A549 (cell line): Measurements from ENCODE around the gene ANO4.

Source experiments
- JUN ChIP-seq, 2 experiments: fragments of >200 bp; sonication (Bioruptor Twin); formaldehyde crosslinking; IDR thresholded peaks; 2 replicates in 1 of 2; 3 replicates in 1 of 2; pipeline ENCODE4 v1.6.1; 2016 to 2017
- RAD21 ChIP-seq, 2 experiments: fragments of >200 bp in 1 of 2; sonication (Bioruptor Twin) in 1 of 2; formaldehyde crosslinking in 1 of 2; IDR thresholded peaks in 1 of 2; conservative IDR thresholded peaks in 1 of 2; 2 replicates in 1 of 2; 3 replicates in 1 of 2; pipeline ENCODE4 v1.6.1; 2012 to 2018; ENCODE audit warnings: inconsistent platforms in 1 of 2
- TF ChIP-seq, protein P1 (sequence below): fragments of >200 bp; sonication (Bioruptor Twin); formaldehyde crosslinking; IDR thresholded peaks from 3 replicates; pipeline ENCODE4 v1.5.1; 2016

DNA sequence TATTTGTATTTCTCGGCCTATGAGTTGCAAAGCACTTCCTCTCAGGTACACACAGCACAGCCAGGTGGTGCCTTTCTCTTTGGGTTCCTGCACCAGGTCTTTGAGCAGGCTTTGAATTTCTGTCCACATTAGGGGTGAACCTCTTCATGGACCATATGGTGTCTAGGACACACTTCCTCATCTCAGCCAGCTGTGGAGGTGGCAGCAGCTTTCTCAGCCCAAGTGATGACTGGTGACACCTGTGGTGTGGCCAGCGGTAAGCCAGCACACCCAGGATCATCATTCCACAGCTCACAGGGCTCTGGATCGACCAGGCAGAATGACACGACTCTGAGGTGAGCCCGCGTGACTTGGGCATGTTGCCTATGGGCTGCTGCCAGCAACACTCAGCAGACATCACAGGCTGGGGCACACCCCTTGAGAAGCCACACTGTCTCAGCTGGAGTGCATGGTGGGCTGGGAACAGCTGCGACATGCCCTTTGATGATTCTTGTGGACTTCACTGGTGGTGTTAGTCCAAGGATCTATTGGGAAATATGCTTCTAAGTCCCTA is 378.7 kb downstream of the ANO4 start:
- TF ChIP-seq RAD21 (conservative IDR thresholded peaks at IDR 0.05 in 1 of 2, IDR thresholded peaks at IDR 0.05 in 1 of 2) (no peak), JUN (IDR thresholded peaks at IDR 0.05) (no peak)
- TF ChIP-seq, protein P1, sequence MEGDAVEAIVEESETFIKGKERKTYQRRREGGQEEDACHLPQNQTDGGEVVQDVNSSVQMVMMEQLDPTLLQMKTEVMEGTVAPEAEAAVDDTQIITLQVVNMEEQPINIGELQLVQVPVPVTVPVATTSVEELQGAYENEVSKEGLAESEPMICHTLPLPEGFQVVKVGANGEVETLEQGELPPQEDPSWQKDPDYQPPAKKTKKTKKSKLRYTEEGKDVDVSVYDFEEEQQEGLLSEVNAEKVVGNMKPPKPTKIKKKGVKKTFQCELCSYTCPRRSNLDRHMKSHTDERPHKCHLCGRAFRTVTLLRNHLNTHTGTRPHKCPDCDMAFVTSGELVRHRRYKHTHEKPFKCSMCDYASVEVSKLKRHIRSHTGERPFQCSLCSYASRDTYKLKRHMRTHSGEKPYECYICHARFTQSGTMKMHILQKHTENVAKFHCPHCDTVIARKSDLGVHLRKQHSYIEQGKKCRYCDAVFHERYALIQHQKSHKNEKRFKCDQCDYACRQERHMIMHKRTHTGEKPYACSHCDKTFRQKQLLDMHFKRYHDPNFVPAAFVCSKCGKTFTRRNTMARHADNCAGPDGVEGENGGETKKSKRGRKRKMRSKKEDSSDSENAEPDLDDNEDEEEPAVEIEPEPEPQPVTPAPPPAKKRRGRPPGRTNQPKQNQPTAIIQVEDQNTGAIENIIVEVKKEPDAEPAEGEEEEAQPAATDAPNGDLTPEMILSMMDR, result no peak
